ENCODE measurements around the gene RAB44.
A peak's percentile ranks its signal among the peaks of the same experiment; 100 is the strongest.

The RAB44 gene

GRCh38 chr6:36753671-36754405, 56.2 kb downstream of the RAB44 start:
- no peak for DNase-seq

- DNase-seq, result no peak
These were observed 57.2 kb downstream of the RAB44 start for GRCh38 chr6:36754582-36755434.

- DNase-seq, result peak; percentile 41
These were observed 58.1 kb downstream of the RAB44 start for GRCh38 chr6:36755435-36756348.

- DNase-seq, result no peak
These were observed 59.2 kb downstream of the RAB44 start for GRCh38 chr6:36756786-36757185.

- DNase-seq, result no peak
These were observed 59.6 kb downstream of the RAB44 start for GRCh38 chr6:36757206-36757605.

GRCh38 chr6:36757943-36758508, 60.4 kb downstream of the RAB44 start:
- DNase-seq, result no peak

GRCh38 chr6:36758516-36759147, 61.0 kb downstream of the RAB44 start:
- DNase-seq, result no peak

- peak; percentile 60 for DNase-seq
These were observed 61.6 kb downstream of the RAB44 start for GRCh38 chr6:36759148-36759759.

- no peak for DNase-seq
These were observed 63.2 kb downstream of the RAB44 start for GRCh38 chr6:36760685-36761435.

- no peak for DNase-seq
These were observed 64.5 kb downstream of the RAB44 start for GRCh38 chr6:36762123-36762522.

- DNase-seq, result no peak
These were observed 67.6 kb downstream of the RAB44 start for GRCh38 chr6:36765190-36765589.

GRCh38 chr6:36765594-36766398, 68.2 kb downstream of the RAB44 start:
- DNase-seq, result peak; percentile 79

GRCh38 chr6:36766399-36766945, 68.8 kb downstream of the RAB44 start:
- DNase-seq, result no peak

- DNase-seq, result peak; percentile 33
These were observed 71.6 kb downstream of the RAB44 start for GRCh38 chr6:36769183-36769675.

GRCh38 chr6:36769676-36770499, 72.3 kb downstream of the RAB44 start:
- DNase-seq, result peak; percentile 26

GRCh38 chr6:36771145-36771544, 73.5 kb downstream of the RAB44 start:
- no peak for DNase-seq

- DNase-seq, result no peak
These were observed 74.8 kb downstream of the RAB44 start for GRCh38 chr6:36772397-36772796.

GRCh38 chr6:36774331-36774730, 76.7 kb downstream of the RAB44 start:
- no peak for DNase-seq

GRCh38 chr6:36776167-36776566, 78.5 kb downstream of the RAB44 start:
- no peak for DNase-seq
